Neural progenitor cell (in vitro differentiated cells): Measurements from ENCODE around the gene KRTAP10-9.

Experiments
- CTCF ChIP-seq: fragments of 200-600 bp; sonication (generic); IDR thresholded peaks from 2 replicates; pipeline ENCODE4 v1.5.1; 2017; ENCODE audit warnings: antibody characterized with exemption, mild to moderate bottlenecking
- EZH2 ChIP-seq: fragments of 200-600 bp; sonication (generic); IDR thresholded peaks from 2 replicates; pipeline ENCODE4 v1.6.1; 2017; ENCODE audit warnings: antibody characterized with exemption, mild to moderate bottlenecking, moderate library complexity
- EZH2phosphoT487 ChIP-seq: fragments of 200-600 bp; sonication (generic); IDR thresholded peaks from 2 replicates; pipeline ENCODE4 v1.6.1; 2017; ENCODE audit warnings: antibody characterized with exemption

GRCh38 chr21:44614961-44615391 lies 11.9 kb upstream of the KRTAP10-9 start:
- no peak for TF ChIP-seq CTCF
- no peak for TF ChIP-seq EZH2
- no peak for TF ChIP-seq EZH2phosphoT487
